Astrocyte of the spinal cord (primary cell): ENCODE results near the gene PALLD.

Source experiments
- DNase-seq: peaks from one replicate; pipeline ENCODE4 v3.0.0; 2011; ENCODE audit warnings: low read depth, low spot score
- H3K4me3 ChIP-seq: 2 replicates; pipeline ENCODE4 v1.5.1; 2011; ENCODE audit warnings: low read depth, mild to moderate bottlenecking, low read length, moderate library complexity
- in situ Hi-C: cut with HindIII; loops from 2 replicates; pipeline ENCODE4 v1.10.0; 2017; ENCODE audit warnings: low sequenced_read_pairs
- TF ChIP-seq, protein P1 (sequence below): IDR thresholded peaks from 2 replicates; pipeline ENCODE4 v1.5.1; 2012; ENCODE audit warnings: low read depth, mild to moderate bottlenecking, low read length, inconsistent platforms

PALLD gene

DNA sequence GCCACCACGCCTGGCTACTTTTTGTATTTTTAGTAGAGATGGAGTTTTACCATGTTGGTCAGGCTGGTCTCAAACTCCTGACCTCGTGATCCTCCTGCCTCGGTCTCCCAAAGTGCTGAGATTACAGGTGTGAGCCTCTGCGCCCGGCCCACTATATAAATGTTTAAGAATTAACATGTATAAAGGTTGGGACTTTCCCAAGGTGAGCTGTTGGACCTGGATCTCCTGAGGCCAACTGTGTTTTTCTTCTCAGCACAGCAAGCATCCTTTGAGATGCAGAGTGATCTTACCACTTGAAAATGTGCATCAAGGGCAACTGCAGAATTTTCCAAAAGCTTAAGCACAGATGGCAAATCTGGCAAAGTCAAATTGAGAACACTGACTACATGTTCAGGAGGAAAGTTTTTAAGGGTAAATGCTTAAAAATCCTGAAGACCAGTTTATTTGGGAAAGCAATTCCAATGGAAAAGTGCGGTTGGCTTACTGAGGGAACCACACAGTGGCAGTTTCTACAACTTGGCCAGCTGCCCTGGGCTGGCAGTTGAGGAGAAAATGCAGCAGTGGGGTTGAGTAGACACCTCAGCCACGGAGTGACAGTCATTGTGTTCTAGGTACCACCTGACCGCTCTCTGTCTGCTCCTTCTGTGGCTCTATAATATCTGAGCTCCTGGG is 344.3 kb downstream of the PALLD start:
- TF ChIP-seq, protein P1, sequence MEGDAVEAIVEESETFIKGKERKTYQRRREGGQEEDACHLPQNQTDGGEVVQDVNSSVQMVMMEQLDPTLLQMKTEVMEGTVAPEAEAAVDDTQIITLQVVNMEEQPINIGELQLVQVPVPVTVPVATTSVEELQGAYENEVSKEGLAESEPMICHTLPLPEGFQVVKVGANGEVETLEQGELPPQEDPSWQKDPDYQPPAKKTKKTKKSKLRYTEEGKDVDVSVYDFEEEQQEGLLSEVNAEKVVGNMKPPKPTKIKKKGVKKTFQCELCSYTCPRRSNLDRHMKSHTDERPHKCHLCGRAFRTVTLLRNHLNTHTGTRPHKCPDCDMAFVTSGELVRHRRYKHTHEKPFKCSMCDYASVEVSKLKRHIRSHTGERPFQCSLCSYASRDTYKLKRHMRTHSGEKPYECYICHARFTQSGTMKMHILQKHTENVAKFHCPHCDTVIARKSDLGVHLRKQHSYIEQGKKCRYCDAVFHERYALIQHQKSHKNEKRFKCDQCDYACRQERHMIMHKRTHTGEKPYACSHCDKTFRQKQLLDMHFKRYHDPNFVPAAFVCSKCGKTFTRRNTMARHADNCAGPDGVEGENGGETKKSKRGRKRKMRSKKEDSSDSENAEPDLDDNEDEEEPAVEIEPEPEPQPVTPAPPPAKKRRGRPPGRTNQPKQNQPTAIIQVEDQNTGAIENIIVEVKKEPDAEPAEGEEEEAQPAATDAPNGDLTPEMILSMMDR = no peak
- H3K4me3 ChIP-seq = no peak overlapping the region
- in situ Hi-C loops = no loop called here
- DNase-seq = no peak

DNA sequence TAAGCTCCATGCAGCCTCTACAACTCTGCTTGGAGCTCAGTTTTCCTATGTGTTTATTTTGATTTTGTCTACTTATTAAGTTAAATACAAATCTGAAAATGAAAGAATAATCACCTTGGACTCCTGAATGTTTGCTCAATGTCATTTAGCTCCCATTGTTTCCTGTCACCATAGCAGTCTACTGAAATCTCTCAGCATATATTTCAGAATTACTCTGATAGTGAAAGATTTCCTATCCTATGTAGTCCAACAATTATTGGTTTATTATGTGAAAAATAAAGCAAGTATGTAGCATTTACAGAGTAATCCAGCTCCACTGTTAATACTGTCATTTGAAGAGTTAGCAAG is 344.8 kb downstream of the PALLD start:
- in situ Hi-C loops = no loop called here
- DNase-seq = no peak
- no peak overlapping the region for H3K4me3 ChIP-seq
- TF ChIP-seq, protein P1 = no peak

DNA sequence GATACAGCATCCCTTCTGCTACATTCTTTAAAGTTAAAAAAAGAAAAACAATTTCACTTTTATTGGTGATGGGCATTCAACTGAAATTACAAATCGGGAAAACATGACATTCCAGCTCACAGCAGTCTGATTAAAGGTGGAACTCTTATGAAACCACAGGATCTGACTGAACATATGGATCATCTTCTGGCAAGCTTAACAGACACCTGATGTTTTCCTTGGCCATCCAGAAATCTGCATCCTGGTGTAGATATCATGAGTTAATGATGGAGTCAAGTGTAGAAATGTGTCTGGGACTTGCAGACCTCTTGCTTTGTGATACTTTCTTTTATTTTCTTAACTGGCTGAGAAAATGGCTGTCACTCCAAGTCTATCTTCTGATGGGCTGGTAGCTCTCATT is 345.3 kb downstream of the PALLD start:
- no peak overlapping the region for H3K4me3 ChIP-seq
- TF ChIP-seq, protein P1 = no peak
- in situ Hi-C loops = no loop called here
- DNase-seq = no peak

DNA sequence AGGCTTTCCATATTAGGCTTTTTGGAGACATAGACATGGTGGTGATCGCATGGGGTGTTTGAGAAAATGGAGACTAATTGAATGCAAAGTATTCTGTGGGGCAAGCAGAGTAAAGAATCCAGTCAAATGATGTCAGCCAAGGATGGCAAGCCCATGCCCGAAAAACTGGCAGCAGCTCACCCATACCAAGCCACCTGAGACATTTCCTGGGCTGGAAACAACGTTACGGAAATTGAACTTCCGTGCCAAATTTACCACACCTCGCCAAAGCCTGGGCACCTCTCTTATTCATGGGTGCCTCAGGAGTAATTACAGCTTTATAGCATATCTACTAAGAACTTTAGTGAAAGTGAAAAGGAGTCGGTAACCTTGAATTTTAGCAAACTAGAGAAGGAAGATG is 346.8 kb downstream of the PALLD start:
- TF ChIP-seq, protein P1 = no peak
- in situ Hi-C loops = no loop called here
- DNase-seq = no peak
- H3K4me3 ChIP-seq = no peak overlapping the region

DNA sequence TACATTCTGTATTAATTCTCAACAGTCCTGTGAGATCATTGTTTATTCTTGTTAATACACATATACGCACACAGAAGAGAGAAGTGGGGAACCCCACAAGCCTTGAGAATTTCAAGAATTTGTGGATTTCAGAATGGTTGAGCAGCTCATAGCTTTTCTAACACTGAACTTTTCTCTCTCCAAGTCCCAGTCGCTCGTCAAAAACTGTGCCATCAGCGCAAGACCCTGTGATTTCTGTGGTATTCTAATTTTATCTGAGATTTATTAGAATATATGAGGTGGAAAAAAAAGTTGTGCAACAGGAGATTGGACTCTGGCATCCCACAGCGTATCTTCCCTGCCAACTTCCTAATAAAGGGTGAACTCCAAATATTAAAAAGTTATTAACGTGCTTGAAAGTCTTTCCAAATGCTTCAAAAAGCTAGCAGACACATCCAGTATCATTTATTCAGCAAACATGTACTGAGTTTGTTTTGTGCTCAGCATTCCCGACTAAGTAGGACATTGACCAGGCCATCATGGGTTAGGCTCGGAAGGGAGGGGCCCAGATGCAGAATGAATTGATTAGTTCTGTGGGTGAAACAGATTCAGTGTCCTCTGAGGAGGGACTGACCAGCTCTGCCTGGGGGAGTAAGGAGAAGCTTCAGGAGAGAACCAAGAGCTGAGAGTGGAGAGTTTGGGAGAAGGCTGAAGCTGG is 347.6 kb downstream of the PALLD start:
- in situ Hi-C loops = no loop called here
- no peak for DNase-seq
- TF ChIP-seq, protein P1 = no peak
- H3K4me3 ChIP-seq = no peak overlapping the region

DNA sequence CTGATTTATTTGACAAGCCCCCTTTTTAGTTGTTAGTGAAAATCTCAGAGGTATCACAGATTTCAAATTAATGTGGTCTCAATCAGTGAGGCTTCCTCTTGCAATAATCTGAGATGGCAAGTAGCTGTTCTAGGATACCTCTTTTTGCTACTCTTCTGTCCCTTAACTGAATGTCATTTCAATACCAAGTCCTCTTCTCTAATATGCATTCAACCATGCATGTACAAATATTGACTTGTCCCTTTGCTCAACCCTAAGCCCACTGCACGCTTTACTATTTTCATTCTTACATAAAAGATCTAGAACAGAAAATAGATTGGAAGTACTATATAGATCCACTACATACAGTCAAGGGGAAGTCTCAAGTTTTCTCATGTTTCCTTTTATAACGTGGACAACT is 349.0 kb downstream of the PALLD start:
- DNase-seq = no peak
- TF ChIP-seq, protein P1 = no peak
- no peak overlapping the region for H3K4me3 ChIP-seq
- in situ Hi-C loops = no loop called here
